ENCODE results near the gene ADAM15. TPM values are rescaled to one million over a fixed set of nuclear protein-coding genes. Genes with fewer than 3 reads are reported as not detected.

Gene ADAM15
- total RNA-seq, 1 experiment from 2014 or later, result 102 TPM

DNA sequence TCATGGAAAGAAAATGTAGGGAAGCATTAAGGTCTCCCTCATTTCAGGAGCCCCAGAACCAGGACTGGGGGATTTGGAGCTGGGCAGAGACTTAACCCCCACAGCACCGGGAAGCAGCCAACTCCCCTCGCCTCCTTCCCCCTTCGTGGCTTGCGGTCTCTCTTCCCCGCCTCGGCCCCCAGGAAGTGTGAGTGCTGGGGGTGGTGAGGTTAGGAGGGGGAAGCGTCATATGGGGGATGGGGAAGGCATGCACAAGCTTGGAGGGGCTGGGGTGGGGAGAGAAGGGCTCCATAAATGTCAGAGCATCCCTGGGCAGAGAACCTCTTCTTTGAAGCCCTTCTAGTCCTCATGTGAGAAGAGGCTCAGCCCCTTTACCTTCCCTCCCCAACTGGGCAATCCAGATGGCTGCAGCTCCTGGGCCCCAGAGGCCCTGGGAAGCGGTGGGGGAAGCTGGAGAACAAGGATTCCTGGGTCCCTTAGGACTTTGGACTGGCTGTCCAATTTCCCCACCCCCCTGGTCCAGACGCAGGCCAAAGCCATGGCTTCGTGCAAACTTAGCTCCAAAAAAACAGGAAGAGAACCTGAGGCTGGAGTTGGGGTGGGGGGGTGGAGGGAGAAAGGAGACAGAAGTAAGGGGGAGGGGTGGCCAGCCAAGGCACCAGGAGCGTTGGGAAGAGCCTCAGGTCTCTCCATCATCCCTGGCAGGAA is 40.8 kb upstream of the ADAM15 start:
- DNase-seq (ENCODE audit: low read depth), result no peak
- in situ Hi-C loops (cut with HindIII; ENCODE audit: low pct_unique_long_range_greater_than_20kb, low sequenced_read_pairs), result no loop called here

DNA sequence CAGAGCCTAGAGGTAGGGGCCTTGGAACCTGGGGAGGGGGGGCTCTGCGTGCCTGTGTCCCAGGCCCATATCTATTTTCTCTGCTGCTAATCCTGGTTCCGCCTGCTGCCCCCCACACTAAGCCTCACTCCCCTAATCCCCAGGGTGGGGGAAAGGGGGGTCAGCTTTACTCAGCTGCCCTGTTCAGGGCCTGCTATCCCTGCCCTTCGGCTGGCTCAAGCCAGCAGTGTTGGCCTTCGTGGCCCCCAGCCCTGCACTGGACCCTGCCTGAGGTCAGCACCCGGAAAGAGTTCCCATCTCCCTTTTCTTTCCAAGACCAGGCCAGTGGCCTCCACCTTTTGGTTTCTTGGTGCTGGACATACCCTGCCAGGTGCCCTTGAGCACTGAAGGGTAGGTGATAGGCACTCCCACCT is 40.1 kb upstream of the ADAM15 start:
- in situ Hi-C loops (cut with HindIII; ENCODE audit: low pct_unique_long_range_greater_than_20kb, low sequenced_read_pairs), result no loop called here

DNA sequence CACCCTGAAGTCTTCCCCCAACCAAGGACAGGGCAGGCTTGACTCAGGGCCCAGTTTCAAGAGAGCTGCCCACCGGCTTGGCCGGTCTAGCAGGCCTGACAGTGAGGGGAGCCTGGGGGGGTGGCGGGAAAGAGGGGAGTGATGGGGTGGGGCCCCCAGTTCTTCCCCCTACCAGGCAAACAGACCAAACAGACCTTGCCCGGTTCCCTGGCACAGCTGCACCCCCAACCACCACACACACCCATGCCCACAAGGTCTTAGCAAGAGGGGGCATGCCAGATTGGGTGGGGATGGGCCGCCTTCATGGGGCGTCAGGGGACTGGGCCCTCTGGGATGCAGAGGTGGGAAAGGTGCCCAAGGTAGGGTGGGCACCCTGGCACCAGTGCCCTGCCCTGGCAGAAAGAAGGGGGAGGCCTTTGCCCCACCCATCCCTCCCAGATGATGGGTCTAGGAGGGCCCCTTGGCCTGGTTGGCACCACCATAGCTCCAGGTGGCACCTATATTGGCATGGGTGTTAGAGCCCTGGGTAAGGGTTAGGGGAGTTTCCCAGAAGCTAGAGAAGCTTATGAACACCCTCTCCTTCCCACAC is 39.6 kb upstream of the ADAM15 start:
- in situ Hi-C loops (cut with HindIII; ENCODE audit: low pct_unique_long_range_greater_than_20kb, low sequenced_read_pairs), result no loop called here
- DNase-seq (ENCODE audit: low read depth), result no peak

More for the DNA sequence above, 40.1 kb upstream of the ADAM15 start:
- no peak for DNase-seq (ENCODE audit: low read depth)

DNA sequence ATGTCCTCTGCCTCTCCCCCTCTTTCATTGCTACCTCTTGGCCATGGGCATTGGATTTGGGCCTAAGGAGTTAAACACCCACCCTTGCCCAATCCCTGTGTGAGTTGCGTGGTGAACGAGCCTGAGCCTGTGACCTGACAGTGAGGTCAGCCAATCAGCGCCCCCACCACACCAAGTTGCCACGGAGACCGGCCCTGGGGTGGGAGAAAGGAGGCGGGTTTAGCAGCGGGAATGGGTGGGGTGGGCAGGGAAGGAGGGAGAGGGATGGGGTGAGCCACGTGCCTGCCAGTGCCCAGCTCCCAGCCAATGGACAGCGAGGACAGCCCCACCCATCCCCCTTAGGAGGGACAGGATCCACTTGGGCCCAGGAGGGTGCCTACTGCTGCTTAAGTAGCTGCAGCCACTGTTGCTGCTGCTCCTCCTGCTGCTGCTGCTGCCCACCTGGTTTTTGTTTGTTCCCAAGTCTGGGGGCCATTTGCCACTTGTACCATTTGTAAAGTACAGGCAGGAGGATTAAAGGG is 39.0 kb upstream of the ADAM15 start:
- DNase-seq (ENCODE audit: low read depth), result peak; percentile 90
- in situ Hi-C loops (cut with HindIII; ENCODE audit: low pct_unique_long_range_greater_than_20kb, low sequenced_read_pairs), result no loop called here

DNA sequence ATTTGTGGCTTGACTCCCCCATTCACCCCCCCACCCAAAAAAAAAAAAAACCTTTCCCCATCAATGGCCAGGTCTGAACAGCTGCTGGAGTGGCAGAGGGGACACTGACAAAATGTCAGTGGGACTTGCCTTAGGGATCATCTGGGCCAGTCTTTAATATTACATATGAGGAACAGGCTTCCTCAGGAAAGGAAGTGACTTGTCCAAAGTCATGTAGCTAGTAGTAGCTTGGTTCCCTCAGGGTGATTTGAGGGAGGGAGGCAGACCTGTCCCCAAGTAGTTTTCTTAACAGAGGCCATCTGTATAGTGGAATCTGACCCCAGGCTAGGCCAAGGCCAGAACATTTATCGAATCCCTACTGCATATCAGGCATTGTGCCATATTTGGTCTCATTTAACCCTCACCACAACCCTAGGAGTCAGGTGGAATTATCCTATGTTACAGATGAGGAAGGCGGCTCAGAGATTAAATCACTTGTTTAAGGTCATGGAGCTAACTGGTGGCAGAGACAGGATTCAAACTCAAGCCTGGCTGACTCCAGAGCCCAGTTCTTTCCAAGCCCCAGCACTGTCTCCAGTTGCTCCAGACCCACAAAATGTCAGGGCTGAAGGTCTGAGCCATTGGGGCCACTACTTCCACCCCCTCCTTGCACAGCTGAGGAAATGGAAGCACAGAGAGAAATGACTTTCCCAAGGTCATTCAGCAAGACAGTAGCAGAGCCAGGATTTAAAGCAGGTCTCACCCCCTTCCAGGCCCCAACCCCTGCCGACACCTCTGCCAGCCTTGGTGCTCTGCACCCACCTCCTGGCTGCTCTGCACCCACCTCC is 38.1 kb upstream of the ADAM15 start:
- in situ Hi-C loops (cut with HindIII; ENCODE audit: low pct_unique_long_range_greater_than_20kb, low sequenced_read_pairs), result no loop called here
- no peak for DNase-seq (ENCODE audit: low read depth)

DNA sequence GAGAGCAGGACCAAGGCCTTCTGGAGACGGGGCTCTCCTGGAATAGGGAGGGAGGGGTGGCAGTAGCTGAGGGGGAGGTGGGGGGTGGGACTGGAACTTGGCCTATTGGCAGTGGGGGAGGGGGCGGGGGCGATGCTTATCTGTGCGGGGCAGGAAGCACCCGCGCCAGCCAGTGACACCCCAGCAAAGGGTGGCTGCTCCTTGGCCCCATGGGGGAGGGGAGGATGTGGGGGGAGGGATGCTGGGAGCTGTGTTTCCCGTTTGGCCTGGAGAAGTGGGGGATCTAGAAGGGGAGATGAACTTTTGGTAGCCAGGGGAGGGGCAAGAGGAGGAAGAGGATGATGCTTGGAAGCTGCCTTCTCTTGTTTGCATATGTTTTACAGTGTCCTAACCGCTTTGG is 37.5 kb upstream of the ADAM15 start:
- in situ Hi-C loops (cut with HindIII; ENCODE audit: low pct_unique_long_range_greater_than_20kb, low sequenced_read_pairs), result no loop called here
- no peak for DNase-seq (ENCODE audit: low read depth)

DNA sequence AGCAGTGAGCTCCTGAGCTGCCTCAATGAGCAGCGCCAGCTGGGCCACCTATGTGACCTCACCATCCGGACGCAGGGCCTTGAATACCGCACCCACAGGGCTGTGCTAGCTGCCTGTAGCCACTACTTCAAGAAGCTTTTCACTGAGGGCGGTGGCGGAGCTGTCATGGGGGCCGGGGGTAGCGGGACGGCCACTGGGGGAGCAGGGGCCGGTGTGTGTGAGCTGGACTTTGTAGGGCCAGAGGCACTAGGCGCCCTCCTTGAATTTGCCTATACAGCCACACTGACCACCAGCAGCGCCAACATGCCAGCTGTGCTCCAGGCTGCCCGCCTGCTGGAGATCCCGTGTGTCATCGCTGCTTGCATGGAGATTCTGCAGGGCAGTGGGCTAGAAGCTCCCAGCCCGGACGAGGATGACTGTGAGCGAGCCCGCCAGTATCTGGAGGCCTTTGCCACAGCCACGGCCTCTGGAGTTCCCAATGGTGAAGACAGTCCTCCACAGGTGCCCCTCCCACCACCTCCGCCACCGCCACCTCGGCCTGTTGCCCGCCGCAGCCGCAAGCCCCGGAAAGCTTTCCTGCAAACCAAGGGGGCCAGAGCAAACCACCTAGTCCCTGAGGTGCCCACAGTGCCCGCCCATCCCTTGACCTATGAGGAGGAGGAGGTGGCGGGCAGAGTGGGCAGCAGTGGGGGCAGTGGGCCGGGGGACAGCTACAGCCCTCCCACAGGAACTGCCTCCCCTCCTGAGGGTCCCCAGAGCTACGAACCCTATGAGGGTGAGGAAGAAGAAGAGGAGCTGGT is 36.2 kb upstream of the ADAM15 start:
- DNase-seq (ENCODE audit: low read depth), result no peak
- in situ Hi-C loops (cut with HindIII; ENCODE audit: low pct_unique_long_range_greater_than_20kb, low sequenced_read_pairs), result no loop called here

DNA sequence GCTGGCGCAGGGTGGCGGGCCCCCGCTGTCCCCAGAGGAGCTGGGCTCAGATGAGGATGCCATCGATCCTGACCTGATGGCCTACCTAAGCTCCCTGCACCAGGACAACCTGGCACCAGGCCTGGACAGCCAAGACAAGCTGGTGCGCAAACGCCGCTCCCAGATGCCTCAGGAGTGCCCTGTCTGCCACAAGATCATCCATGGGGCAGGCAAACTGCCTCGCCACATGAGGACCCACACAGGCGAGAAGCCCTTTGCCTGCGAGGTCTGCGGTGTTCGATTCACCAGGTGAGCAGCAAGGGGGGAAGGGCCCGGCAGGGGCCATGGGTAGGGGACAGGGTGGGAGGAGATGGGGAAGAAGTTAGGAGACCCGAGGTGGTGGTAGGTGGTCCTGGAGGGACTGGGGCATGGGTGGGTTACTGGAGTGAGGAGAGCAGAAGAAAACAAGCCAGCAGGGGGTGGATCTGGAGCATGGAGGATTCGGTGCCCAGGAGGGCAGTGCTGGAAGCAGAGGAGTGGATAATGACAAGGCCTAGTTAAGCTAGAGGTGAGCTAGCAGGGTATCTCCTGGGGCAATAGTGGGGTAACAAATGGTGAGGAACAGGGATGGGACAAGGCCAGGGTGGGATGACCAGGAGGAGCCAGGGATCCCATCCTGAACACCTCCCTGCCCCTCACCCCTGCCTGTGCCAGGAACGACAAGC is 35.4 kb upstream of the ADAM15 start:
- DNase-seq (ENCODE audit: low read depth), result no peak
- in situ Hi-C loops (cut with HindIII; ENCODE audit: low pct_unique_long_range_greater_than_20kb, low sequenced_read_pairs), result no loop called here

DNA sequence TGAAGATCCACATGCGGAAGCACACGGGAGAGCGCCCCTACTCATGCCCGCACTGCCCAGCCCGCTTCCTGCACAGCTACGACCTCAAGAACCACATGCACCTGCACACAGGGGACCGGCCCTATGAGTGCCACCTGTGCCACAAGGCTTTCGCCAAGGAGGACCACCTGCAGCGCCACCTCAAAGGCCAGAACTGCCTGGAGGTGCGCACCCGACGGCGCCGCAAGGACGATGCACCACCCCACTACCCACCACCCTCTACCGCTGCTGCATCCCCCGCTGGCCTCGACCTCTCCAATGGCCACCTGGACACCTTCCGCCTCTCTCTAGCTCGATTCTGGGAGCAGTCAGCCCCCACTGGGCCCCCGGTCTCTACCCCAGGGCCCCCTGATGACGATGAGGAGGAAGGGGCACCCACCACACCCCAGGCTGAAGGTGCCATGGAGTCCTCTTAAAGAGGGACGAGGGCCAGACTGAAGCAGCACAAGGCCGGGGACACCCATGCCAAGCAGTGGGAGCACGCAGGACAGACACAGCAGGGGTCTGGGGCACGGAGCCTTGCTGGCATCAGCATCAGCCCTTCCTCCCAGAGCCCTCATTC is 34.8 kb upstream of the ADAM15 start:
- in situ Hi-C loops (cut with HindIII; ENCODE audit: low pct_unique_long_range_greater_than_20kb, low sequenced_read_pairs), result no loop called here

DNA sequence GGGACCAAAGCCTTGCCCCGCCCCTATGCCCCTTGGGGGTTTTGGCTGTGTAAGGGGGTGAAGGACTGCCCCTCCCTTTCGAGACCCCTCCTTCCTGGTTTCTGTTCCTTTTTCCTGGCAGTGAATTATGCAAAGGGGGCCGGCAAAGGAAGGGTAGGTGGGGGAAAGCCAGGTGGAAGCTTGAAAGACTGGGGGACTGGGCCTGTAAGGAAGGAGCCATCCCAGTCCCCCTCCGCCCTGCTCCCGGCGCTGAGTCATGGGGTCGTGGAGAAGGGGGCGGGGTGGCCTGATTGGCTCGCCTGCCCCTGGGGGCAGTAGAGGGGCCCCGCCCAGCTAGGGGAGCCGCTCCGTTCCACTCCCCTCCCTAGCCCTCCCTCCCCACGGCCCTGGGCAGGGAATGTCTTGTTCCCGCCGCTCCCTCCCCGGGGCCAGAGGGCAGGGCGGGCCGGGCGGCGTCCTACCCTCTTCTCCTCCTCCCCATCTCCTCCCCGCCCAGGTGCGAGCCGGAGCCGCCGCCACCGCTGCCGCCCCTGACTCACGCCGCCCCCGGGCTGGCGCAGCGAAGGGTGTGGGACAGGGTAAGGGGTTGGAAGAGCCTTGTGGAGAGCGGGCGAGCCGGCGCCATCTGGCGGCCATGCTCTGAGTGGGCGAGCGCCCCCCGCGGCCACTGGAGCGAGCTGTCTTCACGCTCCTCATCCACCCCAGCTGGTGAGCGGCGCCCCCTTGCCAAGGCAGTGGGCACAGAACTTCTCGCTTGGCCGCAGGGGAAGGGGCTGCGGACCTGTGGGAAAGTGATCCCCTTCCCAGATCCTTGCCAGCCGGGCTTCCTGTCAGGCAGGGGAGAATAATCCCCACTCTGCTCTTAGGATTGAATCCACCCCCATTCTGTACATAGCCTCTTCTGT is 33.8 kb upstream of the ADAM15 start:
- in situ Hi-C loops (cut with HindIII; ENCODE audit: low pct_unique_long_range_greater_than_20kb, low sequenced_read_pairs), result no loop called here
- DNase-seq (ENCODE audit: low read depth), result peak; percentile 99

More for the DNA sequence above, 34.8 kb upstream of the ADAM15 start:
- DNase-seq (ENCODE audit: low read depth), result no peak

DNA sequence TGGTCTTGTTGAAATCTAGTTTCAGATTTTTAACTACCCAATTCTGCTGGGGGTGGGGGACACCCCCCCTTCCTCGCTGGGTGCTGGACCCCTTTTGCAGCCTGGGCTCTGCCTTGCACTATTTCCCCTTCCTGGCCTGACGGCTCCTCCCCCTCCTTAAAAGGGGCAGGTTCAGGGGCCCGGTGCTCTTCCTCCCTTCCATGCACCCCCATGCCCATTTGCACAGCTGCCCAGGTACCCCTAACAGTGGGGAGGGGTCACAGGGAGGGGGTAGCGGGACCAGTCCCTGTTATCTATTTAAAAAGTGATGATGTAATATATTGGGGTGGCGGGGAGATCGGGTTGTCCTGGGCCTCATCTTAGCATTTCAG is 33.2 kb upstream of the ADAM15 start:
- in situ Hi-C loops (cut with HindIII; ENCODE audit: low pct_unique_long_range_greater_than_20kb, low sequenced_read_pairs), result no loop called here
- DNase-seq (ENCODE audit: low read depth), result no peak

DNA sequence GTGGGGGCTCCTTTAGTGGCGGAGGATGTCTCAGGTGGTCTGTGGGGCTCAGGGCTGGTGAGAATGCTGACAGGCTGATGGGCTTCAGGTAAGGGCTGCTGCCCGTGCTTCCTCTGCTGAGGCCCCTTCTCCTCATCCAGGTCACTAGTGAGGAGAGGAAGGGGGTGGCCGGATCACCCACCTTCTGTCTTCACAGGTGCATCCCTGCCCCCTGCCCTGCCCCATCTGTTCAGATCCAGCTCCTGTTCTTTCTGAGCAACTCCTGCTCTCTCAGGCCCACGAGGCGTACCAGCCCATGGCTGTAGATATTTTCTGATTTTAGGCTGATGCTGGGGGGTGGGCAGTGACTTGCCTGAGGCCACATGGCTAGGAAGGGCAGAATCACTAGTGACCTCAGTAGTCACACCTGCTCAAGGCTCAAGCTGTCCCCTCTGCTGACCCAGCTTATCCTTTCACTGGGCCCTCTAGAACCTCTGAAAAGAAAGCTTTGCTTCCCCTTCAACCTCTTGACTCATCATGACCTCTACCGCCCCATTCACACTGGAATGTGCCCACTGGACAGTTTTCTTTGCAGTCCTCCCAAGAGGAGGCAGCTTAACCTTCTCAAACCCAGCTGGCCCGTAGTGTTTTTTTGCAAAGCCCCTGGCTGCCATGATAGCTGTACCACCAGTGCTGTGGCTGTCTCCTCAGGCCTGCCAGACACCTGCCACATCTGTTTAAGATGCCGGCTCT is 32.3 kb upstream of the ADAM15 start:
- DNase-seq (ENCODE audit: low read depth), result no peak
- in situ Hi-C loops (cut with HindIII; ENCODE audit: low pct_unique_long_range_greater_than_20kb, low sequenced_read_pairs), result no loop called here

DNA sequence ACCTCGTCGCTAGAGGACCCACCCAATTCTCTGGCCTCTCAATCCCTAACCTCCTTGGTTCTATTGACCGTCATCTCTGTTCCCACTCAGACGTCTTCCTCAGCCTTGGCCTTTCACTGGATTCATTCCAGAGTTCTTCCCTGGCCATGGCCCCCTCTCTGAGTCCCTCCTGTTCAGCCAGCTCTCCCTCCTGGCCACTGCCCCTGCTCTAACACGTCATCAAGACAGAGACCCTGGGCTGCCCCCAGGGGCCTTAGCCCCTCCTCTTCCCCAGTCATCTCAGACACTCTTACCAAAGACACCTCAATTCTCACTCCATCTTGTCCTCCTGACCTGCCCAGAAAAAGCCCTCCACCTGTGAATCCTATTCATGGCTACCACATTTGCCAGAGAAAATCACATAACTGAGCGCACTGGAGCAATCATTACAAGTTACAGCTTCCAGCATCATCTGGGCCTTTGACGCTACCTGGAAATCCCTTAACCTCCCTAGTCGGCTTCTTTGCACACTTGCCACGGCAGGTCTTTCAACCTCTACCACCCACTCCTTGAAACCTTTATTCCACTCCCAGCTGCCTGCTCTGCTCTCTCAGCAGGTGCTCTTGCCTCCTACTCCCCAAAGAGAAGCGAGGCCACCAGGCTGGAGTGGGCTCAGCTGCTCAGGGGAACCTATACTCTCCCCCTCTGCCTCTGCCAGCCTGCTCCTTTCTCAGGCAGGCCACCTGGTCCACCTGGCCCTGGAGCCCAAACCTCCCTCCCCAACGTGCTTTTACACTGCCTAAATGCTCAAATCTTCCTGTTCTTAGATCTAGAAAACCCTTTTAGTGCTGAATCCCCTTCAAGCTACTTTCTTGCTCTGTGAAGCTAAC is 31.5 kb upstream of the ADAM15 start:
- in situ Hi-C loops (cut with HindIII; ENCODE audit: low pct_unique_long_range_greater_than_20kb, low sequenced_read_pairs), result no loop called here
- no peak for DNase-seq (ENCODE audit: low read depth)

DNA sequence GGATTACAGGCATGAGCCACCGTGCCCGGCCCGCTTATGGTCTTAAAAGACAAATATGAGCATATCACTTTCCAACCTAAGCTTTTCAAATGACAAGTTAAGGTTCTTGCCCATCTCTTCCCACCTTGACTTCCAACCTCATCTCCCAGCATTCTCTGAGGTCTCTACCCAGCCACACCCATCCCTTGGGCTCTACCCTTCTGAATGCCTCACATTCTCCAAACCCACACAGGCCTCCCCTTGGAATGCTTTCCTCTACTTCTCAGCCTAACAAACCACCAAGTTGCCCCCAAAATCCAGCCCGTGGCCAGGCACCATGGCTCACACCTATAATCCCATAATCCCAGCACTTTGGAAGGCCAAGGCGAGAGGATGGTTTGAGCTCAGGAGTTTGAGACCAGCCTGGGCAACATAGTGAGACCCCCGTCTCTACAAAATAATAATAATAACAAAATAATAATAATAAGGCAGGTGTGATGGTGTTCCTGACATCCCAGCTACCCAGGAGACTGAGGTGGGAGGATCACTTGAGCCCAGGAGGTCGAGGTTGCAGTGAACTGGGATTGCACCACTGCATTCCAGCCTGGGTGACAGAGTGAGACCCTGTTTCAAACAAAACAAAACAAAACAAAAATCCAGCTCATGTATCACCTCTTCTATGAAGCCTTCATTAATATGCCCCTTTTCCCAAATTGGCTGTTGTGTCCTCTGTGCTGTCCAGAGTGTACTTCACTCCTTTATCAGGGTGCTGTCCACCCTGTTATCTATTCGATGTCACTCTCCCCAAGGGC is 28.8 kb upstream of the ADAM15 start:
- DNase-seq (ENCODE audit: low read depth), result no peak
- in situ Hi-C loops (cut with HindIII; ENCODE audit: low pct_unique_long_range_greater_than_20kb, low sequenced_read_pairs), result no loop called here

DNA sequence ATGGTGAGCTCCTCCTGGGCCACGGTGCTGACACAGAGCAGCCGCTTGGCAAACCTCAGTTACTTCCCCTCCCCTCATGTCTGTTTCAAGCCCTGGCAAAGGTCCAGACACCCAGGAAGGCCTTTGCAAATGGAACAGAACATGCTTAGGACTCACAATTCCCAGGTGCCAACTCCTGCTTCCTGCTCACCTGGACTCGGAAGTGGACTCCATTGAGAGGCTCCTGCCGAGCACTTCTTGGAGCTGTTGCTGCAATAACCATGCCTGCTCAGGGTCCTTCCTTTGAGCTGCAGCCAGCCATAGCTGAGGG is 28.2 kb upstream of the ADAM15 start:
- in situ Hi-C loops (cut with HindIII; ENCODE audit: low pct_unique_long_range_greater_than_20kb, low sequenced_read_pairs), result no loop called here
- no peak for DNase-seq (ENCODE audit: low read depth)

All from Caki2 (cell line).